NCI-H2171 treated with DMSO at 0.1 percent for 48 hours (cell line): ENCODE results near the gene NLRP6.
"Not testable (repeated sequence)": the region's sequence is repeated elsewhere in the genome, so short reads cannot be mapped to it uniquely, and the experiment has no call there.

Experiments
- DNase-seq: peaks from one replicate; lab custom pipeline; 2025; lab: John Stamatoyannopoulos, UW

Gene NLRP6

DNA sequence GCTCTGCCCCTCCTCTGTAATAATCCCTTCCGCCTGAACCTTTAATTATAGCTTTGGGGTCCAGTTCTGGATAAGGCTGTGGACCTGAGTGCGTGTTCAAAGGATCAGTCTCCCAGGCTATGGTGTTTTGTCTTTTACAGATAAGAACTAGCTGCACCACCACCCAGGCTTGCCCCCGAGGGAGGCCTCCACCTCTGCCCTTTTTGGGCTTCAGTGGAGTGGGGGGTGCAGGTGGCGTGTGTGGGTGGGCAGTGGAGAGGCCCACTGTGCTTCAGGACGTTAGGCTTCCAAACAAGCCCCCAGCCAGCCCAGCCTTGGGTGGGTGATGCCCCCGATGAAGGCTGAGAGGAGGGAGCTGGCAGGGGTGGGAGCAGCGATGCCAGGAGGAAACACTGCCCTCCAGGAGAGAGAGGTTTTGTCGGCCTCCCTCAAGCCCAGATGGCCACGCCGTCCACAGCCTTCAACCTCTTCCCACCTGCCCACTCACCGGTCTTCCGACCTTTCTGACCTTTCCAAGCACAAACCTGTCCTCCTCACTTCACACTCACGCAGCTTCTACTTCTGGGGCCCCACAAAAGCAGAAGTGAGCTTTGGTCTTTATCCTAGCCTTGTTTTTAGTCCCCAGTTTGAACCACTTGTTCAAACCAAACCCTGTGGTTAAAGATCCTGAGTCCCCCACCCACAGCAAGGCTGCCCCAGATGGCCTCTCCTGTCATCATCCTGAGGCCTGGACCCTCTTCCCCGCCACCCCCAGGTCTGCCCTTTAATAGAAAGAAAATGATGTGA, 21.1 kb upstream of the NLRP6 start:
- no peak for DNase-seq

GRCh38 chr11:257766-258493, 20.3 kb upstream of the NLRP6 start:
- DNase-seq = no peak

DNA sequence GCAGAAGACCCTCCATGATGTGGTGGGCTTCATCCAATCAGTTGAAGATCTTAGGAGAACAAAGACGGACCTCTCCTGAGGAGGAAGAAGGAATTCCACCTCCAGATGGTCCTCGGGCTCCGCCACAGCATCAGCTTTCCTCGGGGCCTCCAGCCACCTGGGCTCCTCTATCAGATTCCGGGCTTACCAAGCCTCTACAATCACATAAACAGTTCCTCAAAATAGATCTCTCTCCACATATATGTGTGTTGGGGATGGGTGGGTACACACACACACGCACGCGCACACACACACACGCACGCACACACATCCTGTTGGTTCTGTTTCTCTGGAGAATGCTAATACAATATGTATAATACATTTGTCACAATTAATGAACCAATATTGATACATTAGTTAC, 18.8 kb upstream of the NLRP6 start:
- DNase-seq = peak; percentile 6

- DNase-seq = no peak
Measured at GRCh38 chr11:261624-262023, 16.6 kb upstream of the NLRP6 start.

- no peak for DNase-seq
Measured at GRCh38 chr11:266676-267439, 11.3 kb upstream of the NLRP6 start.

GRCh38 chr11:267491-267994, 10.7 kb upstream of the NLRP6 start:
- DNase-seq = no peak

DNA sequence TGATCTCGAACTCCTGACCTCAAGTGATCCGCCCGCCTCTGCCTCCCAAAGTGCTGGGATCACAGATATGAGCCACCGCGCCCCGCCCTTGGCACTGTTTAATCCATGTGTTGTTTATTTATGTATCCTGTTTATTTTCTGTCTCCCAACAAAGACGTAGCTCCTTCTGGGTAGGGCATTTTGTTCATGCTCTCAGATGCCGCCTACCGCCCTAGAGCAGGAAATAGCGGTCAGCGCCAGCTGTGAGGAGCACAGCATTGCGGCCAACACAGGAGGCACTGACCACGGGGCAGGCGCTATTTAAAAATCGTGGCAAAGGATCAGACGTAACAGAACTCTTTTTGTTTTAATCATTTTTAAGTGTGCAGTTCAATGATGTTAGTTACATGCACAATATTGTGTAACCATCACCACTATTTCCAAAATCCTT, 9.5 kb upstream of the NLRP6 start:
- DNase-seq = not testable (repeated sequence)

GRCh38 chr11:269146-269890, 8.9 kb upstream of the NLRP6 start:
- no peak for DNase-seq

DNA sequence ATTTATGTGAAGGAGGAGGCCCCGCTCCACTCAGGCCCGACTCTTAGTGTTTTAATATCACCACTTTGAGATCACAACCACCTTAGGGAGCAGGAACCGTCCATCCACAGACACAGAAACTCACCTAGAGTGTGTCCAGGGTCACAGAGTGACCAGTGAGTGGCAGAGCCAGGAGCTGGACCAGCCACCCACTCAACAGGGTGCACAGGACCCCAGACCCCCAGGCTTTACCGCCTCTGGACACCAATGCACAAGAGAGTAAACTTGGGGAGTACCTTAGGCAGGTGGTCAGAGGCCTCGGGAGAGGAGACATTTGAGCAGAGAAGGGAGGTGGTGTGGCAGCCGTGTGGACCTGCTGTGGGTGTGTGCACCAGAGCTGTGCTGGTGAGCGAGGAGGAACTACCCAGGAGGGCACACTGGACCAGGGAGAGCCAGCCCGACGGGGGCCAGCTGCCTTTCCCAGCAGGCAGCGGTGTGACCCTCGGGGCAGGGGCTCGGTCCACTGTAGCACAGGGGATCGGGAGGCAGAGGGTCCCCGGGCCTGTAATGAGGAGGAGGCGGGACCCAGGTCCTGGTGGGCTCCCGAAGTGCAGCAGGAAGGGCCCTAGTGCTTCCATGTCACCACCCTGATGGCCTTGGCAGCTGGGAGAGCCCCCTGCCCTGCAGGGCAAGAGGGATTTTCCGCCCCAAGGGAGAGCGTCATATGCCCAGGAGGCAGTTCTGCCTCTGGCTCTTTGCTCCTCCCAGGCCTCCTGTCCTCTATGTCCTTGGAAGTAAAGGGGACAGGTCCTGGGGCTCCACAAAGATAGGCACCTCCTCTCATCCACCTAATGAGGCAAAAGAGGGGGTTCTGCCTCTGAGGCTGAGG, 7.5 kb upstream of the NLRP6 start:
- DNase-seq = no peak

DNA sequence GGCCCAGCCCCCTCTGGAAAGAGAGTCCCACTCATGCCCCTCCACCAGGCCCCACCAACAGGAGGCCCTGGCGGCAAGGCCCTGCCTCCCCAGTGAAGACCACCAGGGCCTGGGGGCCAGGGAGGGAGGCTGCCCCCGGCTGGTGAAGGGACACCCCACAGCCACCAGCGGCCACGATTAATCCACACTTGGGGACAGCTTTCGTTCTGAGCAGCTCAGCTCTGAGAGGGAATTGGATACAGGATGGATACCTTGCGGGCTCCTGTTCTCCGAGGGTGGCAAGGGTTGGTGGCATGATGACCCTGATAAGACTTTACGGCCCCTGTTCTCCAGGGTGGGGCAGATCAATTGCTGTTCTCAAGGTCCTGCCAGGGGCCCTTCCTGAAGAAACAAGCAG, 6.9 kb upstream of the NLRP6 start:
- DNase-seq = no peak

DNA sequence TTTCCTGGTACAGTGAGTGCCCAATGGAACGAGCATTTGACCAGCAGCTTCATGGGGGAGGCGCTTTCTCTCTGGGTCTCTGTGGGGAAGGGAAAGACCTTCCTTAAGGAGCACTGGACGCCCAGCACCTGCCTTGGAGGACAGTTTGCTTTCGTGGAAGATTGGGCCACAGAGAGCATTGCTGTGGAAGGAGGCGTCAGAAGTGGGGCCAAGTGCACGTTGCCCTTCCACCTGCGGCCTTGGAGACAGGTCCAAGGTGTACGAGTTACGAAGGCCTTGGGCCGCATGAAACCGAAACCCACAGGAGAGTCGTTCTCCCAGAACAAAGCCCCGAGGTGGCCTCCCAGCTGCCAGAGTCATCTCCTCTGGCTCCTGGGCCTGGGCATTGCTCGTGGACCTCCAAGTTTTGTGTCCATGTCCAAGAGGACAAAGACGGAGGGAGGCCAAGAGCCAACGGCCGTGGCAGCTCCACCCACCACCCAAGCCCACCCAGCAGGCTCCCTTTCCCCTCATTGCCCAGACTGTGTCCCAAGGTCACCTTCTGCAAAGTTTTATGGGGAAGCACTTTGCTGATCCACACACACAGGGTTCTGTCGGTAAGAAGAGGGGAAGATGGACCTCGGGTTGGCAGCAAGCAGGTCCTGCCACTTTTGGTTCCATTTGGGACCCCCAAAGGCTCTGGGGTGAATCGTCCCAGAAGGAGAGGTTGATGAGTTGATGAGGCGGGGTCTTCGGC, 5.8 kb upstream of the NLRP6 start:
- no peak for DNase-seq

DNA sequence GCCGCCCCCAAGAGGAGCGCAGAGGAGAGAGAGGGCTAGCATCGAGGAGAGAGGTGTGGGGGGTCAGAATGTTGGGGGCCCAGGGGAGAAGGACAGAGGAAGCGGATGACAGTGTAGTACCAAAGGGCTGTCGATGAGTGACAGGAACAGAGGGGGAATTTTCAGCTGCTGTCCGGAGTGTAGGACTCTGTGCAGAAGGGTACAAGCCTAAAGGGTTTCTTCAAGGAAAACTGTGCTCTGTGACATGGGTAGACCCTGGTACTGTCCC, 5.3 kb upstream of the NLRP6 start:
- DNase-seq = no peak

DNA sequence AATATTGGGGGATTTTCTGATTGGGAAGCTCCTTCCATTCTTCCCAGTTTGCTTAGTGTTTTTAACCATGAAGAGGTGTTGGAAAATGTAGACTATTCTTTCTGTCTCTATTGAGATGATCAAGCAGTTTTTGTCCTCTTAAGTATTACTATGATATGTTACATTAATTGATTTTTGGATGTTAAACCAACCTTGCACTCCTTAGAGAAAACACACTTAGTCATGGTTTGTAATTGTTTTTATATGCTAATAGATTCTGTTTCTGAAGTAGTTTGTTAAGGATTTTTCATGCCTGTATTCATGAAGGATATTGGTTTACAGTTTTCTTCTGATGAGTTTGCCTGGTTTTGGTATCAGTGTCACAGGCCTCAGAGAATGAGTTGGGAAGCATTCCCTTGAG, 2.0 kb upstream of the NLRP6 start:
- DNase-seq = peak; percentile 33

DNA sequence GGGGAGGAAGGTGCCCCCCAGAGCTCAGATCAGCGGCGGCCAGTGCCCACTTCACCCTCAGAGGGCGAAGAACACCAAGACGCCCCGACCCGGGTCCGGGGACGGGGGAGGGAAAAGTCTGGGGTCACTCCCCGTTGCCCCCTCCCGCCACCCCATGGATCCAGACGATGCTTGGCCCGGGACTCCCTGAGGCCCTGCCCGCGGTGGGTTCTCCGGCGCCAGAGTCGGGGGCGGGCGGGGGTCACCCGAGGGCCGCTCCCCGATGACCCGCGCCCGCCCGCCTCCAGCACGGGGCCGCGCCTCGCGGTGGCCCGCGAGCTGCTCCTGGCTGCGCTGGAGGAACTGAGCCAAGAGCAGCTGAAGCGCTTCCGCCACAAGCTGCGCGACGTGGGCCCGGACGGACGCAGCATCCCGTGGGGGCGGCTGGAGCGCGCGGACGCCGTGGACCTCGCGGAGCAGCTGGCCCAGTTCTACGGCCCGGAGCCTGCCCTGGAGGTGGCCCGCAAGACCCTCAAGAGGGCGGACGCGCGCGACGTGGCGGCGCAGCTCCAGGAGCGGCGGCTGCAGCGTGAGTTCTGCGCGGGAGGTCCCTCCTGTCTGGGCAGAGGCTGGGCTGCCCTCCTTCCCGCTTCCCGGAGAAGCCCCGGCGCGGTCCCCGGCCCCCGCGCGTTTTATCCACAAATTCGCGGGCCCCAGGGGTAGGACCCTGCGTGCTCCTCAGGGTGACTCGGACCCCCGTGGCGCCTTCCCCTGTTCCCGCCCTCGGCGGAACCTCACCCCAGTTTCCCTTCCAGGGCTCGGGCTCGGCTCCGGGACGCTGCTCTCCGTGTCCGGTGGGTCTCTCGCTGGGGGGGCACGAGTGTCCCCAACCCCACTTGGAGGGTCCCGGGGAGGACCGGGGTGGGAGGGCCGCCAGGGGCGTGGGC, 1.1 kb downstream of the NLRP6 start:
- no peak for DNase-seq

DNA sequence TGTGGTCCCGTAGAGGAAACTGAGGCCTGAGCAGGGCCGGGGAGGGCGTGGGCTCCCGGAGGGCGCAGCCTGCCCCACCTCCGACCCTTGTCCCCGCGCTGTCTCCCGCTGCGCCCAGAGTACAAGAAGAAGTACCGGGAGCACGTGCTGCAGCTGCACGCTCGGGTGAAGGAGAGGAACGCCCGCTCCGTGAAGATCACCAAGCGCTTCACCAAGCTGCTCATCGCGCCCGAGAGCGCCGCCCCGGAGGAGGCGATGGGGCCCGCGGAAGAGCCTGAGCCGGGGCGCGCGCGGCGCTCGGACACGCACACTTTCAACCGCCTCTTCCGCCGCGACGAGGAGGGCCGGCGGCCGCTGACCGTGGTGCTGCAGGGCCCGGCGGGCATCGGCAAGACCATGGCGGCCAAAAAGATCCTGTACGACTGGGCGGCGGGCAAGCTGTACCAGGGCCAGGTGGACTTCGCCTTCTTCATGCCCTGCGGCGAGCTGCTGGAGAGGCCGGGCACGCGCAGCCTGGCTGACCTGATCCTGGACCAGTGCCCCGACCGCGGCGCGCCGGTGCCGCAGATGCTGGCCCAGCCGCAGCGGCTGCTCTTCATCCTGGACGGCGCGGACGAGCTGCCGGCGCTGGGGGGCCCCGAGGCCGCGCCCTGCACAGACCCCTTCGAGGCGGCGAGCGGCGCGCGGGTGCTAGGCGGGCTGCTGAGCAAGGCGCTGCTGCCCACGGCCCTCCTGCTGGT, 1.9 kb downstream of the NLRP6 start:
- DNase-seq = peak; percentile 10

DNA sequence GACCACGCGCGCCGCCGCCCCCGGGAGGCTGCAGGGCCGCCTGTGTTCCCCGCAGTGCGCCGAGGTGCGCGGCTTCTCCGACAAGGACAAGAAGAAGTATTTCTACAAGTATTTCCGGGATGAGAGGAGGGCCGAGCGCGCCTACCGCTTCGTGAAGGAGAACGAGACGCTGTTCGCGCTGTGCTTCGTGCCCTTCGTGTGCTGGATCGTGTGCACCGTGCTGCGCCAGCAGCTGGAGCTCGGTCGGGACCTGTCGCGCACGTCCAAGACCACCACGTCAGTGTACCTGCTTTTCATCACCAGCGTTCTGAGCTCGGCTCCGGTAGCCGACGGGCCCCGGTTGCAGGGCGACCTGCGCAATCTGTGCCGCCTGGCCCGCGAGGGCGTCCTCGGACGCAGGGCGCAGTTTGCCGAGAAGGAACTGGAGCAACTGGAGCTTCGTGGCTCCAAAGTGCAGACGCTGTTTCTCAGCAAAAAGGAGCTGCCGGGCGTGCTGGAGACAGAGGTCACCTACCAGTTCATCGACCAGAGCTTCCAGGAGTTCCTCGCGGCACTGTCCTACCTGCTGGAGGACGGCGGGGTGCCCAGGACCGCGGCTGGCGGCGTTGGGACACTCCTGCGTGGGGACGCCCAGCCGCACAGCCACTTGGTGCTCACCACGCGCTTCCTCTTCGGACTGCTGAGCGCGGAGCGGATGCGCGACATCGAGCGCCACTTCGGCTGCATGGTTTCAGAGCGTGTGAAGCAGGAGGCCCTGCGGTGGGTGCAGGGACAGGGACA, 2.7 kb downstream of the NLRP6 start:
- DNase-seq = no peak

DNA sequence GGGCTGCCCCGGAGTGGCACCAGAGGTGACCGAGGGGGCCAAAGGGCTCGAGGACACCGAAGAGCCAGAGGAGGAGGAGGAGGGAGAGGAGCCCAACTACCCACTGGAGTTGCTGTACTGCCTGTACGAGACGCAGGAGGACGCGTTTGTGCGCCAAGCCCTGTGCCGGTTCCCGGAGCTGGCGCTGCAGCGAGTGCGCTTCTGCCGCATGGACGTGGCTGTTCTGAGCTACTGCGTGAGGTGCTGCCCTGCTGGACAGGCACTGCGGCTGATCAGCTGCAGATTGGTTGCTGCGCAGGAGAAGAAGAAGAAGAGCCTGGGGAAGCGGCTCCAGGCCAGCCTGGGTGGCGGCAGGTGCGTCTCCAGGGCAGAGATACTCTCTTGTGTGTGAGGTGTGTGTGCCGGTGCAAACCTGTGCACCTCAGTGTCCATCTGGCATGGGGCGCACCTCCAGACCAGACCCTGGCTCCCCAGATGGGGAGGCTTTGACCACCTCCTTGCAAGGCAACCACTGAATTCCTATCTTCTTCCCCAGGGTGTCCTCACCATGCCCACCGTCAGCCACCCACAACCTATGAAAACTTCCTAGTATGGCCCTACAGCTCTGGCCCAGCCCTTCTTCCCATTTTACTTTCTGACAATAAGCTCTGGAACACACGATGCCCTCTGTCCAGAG, 3.4 kb downstream of the NLRP6 start:
- DNase-seq = no peak
